HG02763 (cell line): ENCODE measurements around the gene PRKCZ.
"Not testable (repeated sequence)": the region's sequence is repeated elsewhere in the genome, so short reads cannot be mapped to it uniquely, and the experiment has no call there.

Source experiments
- ATAC-seq: cut with Tn5 transposase; IDR thresholded peaks from one replicate; pipeline ENCODE4 v1.9.1; 2021; ENCODE audit warnings: mild to moderate bottlenecking, moderate library complexity; ENCODE audit not compliant: unreplicated experiment

Gene PRKCZ

GRCh38 chr1:2081326-2081885, 31.2 kb downstream of the PRKCZ start:
- ATAC-seq, result no peak

DNA sequence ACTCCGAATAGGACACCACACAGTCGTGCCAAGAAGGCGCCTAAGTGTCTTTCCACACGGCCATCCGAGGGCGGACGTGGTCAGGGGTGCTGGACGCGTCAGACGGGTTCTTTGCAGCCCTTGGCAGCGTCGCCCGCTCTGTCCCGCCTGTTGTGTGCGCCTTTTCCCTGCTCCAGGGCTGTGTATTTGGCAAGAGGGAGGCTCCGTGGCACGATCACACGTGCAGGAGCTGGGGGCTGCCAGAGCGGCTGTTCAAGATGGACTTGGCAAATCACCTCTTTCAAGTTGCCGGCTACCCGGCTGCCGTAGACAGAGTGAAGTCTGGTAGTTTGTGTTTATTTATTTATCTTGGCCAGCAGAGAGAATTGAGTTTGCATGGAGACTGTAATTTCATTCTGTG, 31.9 kb downstream of the PRKCZ start:
- no peak for ATAC-seq

DNA sequence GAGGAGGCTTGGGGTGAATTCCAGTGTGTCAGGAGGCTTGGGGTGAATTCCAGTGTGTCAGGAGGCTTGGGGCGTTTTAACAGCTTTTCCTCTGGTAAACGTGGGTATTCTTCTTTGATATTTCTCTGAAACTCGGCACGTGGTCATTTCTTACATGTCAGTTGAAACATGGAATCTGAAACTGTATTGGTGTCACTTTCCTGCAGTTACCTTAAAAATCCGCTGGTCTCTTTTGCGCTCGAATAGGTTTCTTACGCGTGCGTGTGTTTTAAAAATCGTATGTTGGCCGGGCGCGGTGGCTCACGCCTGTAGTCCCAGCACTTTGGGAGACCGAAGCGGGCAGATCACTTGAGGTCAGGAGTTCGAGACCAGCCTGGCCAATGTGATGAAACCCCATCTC, 33.5 kb downstream of the PRKCZ start:
- no peak for ATAC-seq

DNA sequence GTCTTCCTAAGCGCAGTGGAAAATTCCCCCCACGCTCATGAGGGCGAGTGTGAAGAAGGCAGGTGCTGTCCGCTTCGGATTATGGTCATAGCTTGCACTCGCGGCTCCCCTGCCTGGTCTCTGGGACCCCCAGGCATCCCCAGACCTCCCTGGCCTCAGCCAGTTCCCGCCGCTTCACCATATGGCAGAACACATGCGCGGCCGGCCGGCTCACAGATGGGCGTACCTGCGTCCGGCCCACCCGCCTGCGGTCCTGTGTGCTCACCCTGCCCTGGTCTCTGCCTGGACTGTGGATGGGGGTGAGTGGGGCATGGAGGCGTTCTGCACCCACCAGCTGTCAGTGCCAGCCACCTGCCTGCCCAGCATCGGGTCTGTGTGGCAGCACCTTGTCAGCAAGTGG, 34.1 kb downstream of the PRKCZ start:
- ATAC-seq, result no peak

- no peak for ATAC-seq
Measured at GRCh38 chr1:2085080-2085479, 34.9 kb downstream of the PRKCZ start.

DNA sequence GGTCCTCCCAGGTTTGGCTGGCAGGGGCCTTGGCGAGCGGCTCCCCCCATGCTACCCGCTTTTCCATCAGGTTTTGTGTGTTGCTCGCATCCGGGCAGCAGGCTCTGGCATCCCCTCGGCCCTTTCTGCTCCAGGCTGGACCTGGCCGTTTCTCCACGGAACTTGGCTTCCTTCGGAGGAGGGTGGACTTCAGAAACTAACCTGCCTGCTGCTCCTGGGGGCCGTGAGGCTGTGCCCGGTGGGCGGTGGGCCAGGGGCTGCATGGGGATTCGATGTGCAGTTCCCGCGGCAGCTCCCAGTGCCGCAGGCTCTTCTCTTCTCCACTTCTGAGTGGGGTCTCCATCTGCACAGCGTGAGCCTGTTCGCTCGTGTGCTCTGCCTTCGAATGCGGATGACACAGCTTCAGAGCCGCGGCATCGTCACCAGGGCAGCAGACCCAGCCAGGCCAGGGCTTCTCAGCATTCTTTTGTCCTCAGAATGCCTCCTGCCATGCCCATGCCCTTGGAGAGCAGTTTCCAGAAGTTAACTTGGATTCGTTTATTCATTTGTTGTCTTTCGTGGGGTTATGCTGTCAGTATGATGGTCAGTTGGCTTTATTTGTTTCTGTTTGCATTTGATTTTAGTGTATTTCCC, 36.4 kb downstream of the PRKCZ start:
- ATAC-seq, result no peak

GRCh38 chr1:2087766-2088165, 37.6 kb downstream of the PRKCZ start:
- no peak for ATAC-seq

GRCh38 chr1:2088458-2088857, 38.2 kb downstream of the PRKCZ start:
- ATAC-seq, result no peak

DNA sequence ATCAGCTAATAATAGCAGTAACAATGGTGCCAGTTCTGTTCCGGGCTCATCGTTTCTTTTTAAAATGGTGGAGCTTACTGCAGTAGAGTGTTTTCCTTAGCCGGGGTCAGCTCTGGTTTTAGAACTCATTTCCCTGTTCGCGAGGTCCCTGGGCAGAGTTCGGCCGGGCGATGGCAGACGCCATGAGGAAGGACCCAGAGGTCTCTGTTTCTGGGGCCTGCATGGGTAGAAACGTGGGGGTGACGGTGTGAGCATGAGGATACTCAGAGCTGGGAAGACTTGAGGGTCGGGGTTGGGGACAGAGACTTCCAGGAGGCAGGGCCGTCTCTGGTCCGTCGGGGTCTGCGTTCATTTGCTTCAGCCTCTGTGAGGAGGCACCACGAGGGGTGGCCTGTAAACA, 38.8 kb downstream of the PRKCZ start:
- no peak for ATAC-seq

GRCh38 chr1:2090216-2090890, 40.1 kb downstream of the PRKCZ start:
- ATAC-seq, result no peak

- ATAC-seq, result no peak
Measured at GRCh38 chr1:2091611-2092604, 41.7 kb downstream of the PRKCZ start.

DNA sequence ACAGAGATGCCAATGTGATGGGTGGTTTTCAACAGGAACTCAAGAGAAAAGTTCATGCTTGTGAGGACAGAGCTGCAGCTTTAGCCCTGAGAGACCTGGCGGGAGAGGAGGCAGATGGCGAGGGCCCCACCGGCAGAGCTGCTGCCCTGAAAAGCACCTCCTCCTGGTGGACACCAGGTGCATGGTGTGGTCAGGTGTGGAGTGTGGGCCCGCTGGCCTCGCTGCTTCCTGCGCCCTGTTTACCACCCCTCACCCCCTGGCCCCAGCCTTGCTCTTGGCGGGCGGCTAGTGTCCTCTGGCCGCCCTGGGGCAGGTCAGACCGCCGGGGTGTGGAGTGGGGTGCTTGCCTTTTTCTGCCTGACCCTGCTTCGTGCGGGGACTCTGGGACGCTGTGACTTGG, 42.8 kb downstream of the PRKCZ start:
- ATAC-seq, result no peak

DNA sequence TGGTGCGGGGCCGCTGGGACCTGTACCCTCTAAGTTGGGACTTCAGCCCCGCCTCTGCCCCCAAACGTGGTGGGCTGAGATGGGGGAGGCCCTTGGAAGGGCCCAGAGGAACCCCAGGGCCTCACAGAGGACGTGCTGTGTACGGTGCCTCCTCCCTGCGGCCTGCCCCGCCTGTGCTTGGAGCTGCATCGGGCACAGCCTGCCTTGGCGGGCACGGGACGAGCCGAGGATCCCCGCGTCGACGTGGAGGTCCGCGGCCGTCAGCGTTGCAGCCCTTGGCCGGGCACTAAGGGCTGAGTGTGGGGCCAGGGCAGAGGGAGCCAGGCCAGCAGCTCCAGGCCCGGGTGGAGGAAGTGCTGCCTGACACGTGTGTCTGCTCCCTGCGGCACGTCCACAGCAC, 43.4 kb downstream of the PRKCZ start:
- no peak for ATAC-seq

DNA sequence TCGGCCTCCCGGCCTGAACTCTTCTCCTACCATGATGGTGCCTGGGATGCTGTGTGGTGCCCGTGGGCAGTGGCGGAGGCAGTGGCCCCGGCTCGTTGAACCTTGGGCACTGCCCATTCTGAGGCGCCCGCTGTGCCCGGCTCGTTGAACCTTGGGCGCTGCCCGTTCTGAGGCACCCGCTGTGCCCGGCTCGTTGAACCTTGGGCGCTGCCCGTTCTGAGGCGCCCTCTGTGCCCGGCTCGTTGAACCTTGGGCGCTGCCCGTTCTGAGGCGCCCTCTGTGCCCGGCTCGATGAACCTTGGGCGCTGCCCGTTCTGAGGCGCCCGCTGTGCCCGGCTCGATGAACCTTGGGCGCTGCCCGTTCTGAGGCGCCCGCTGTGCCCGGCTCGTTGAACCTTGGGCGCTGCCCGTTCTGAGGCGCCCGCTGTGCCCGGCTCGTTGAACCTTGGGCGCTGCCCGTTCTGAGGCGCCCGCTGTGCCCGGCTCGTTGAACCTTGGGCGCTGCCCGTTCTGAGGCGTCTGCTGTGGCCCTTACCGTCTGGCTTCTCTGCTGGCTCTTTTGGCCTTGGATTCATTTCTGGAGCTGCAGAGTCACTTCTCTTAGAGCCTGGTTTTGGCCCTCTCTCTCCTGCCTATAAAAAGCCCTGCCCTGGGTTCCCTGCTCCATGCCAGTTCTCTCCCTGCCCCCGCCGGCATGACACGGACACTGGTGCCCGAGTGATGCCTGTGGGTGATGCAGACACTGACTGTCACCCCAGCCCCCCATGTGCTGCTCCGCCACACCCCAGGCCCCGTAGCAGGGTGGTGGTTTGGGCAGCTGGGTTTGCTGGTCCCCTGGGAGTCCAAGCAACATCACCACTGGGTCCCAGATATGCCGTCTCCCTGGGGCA, 44.3 kb downstream of the PRKCZ start:
- ATAC-seq, result not testable (repeated sequence)

GRCh38 chr1:2095394-2095793, 45.2 kb downstream of the PRKCZ start:
- no peak for ATAC-seq

GRCh38 chr1:2095981-2096736, 45.9 kb downstream of the PRKCZ start:
- ATAC-seq, result no peak

DNA sequence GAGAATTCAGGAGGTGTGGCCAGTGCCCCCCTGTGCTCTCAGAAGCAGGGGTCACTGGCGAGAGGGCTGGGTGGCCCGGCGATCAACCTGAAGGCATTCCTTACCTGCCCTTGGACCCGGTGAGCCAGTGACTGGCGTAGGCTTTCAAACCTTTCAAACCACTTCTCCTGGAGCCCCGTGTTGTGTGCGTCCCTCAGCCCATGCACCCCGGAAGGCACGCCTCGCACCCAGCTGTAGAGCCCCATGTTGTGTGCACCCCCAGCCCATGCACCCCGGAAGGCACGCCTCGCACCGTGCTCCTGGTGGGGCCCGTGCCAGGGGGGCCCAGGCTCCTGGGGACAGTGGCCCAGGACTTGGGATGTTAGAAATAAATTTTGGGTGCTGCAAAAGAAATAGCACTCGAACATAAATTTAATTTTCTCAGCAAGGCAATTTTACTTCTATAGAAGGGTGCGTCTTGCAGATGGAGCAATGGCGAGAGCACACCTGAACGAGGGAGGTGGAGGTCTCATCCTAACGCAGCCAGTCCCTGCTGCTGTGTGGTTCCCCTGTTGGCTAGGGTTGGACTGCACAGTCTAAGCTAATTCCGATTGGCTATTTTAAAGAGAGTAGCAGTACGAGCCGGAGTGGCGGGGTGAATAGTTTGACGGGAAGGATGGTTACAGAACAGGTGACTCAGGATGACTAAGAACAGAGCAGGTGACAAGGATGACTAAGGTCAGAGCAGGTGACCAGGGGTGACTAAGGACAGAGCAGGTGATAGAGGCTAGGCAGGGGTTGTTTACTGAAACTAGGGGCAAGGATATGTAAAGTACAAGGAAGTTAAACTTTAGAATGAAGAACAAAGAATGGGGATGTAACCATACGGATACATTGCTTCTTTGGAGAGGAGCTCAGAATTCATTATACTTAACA, 47.4 kb downstream of the PRKCZ start:
- no peak for ATAC-seq

DNA sequence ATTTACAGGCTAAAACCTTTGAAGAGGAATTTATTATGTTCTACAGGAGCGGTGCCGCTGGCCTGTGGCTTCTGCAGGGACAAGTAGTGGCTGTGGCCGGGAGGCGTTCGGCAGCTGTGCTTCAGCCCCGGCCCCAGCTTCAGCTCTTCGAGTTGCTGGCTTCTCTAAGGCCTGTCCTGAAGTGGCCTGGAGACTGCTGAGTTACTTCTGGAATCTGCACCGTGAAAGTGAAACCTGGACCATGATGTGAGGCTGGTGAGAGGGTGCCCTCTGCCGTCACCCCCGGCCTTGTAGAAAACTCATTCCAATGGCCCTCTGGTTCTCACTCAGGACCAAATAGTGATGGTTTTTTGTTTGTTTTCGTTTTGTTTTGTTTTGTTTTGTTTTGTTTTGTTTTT, 48.1 kb downstream of the PRKCZ start:
- no peak for ATAC-seq
